B cell (primary cell): ENCODE results near the gene GNPAT.

ENCODE experiments used
- EZH2 ChIP-seq: IDR thresholded peaks from 2 replicates; pipeline ENCODE4 v1.6.1; 2012; ENCODE audit warnings: borderline replicate concordance, low read depth, mild to moderate bottlenecking, moderate library complexity, low read length; ENCODE audit not compliant: insufficient read depth, poor library complexity, severe bottlenecking
- TF ChIP-seq, protein P1 (sequence below): fragments of 200-600 bp; IDR thresholded peaks from one replicate; pipeline ENCODE4 v1.8.0; 2022; ENCODE audit warnings: antibody characterized with exemption, mild to moderate bottlenecking

DNA sequence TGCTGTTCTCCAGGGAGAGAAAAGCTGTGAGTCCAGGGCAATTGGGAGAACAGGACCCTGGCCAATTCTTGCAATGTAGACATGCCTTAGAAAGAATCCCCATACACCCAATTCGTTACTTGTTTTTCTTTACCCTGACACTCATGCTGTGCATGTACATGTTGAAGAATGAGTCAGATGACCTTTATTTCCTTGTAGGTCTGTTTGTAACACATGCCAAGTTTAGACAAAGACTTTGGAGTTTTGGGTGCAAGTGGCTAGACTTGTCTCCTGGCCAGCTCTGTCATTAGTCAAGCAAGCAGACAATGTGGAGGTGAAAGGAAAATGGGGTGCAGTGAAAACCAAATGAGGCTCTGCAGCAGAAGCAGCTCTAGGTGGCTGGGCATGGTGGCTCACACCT lies 38.1 kb downstream of the GNPAT start:
- TF ChIP-seq, protein P1, sequence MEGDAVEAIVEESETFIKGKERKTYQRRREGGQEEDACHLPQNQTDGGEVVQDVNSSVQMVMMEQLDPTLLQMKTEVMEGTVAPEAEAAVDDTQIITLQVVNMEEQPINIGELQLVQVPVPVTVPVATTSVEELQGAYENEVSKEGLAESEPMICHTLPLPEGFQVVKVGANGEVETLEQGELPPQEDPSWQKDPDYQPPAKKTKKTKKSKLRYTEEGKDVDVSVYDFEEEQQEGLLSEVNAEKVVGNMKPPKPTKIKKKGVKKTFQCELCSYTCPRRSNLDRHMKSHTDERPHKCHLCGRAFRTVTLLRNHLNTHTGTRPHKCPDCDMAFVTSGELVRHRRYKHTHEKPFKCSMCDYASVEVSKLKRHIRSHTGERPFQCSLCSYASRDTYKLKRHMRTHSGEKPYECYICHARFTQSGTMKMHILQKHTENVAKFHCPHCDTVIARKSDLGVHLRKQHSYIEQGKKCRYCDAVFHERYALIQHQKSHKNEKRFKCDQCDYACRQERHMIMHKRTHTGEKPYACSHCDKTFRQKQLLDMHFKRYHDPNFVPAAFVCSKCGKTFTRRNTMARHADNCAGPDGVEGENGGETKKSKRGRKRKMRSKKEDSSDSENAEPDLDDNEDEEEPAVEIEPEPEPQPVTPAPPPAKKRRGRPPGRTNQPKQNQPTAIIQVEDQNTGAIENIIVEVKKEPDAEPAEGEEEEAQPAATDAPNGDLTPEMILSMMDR = no peak
- TF ChIP-seq EZH2 = no peak
